Activated CD8-positive, alpha-beta T cell treated with anti-CD3 and anti-CD28 coated beads for 36 hours (primary cell): ENCODE results near the gene CD276. TPM values are rescaled to one million over a fixed set of nuclear protein-coding genes. Genes with fewer than 3 reads are reported as not detected.

Source experiments
- ATAC-seq: fragments of 200-7000 bp; cut with Tn5 transposase; one replicate; pipeline ENCODE4 v1.10.0; 2021; ENCODE audit warnings: mild to moderate bottlenecking, moderate library complexity
- CTCF ChIA-PET: fragments of 350-600 bp; sonication (Branson Sonifier 250); formaldehyde crosslinking; loops from one replicate; lab custom pipeline; 2021; ENCODE audit warnings: antibody characterized with exemption; lab: Charles Lee
- POLR2A ChIA-PET: fragments of 350-600 bp; sonication (Branson Sonifier 250); formaldehyde crosslinking; loops from one replicate; lab custom pipeline; 2021; ENCODE audit warnings: antibody characterized with exemption; lab: Charles Lee
- DNase-seq: peaks from one replicate; pipeline ENCODE4 v3.0.0-alpha.2; 2020
- H3K27ac Mint-ChIP-seq: one replicate; pipeline ENCODE4 v1.8.0; 2021; ENCODE audit warnings: mild to moderate bottlenecking, mixed read lengths
- H3K27me3 Mint-ChIP-seq: one replicate; pipeline ENCODE4 v1.8.0; 2021; ENCODE audit warnings: mixed read lengths
- H3K36me3 Mint-ChIP-seq: one replicate; pipeline ENCODE4 v1.8.0; 2021; ENCODE audit warnings: low read depth, mixed read lengths
- H3K4me1 Mint-ChIP-seq: one replicate; pipeline ENCODE4 v1.8.0; 2021; ENCODE audit warnings: low read depth, mixed read lengths
- H3K4me3 Mint-ChIP-seq: one replicate; pipeline ENCODE4 v1.8.0; 2021; ENCODE audit warnings: mild to moderate bottlenecking, moderate library complexity, mixed read lengths
- H3K9me3 Mint-ChIP-seq: one replicate; pipeline ENCODE4 v1.8.0; 2021; ENCODE audit warnings: mixed read lengths
- CTCF ChIP-seq: fragments of 200-600 bp; IDR thresholded peaks from one replicate; pipeline ENCODE4 v1.8.0; 2022; ENCODE audit warnings: antibody characterized with exemption, mild to moderate bottlenecking
- intact Hi-C: fragments of 100-400 bp; cut with micrococcal nuclease; formaldehyde crosslinking; loops from one replicate; pipeline ENCODE4 v1.10.0; 2022
- total RNA-seq, 2 experiments: library from RNA; stranded (reverse); gene quantifications; one replicate each; pipeline ENCODE4 v1.2.3, GENCODE V29; 2021

The CD276 gene
- total RNA-seq, 2 experiments from 2014 or later, result 0.31 to 0.45 TPM

- H3K9me3 Mint-ChIP-seq, result no peaks in the 10 kb centered on the region
- no peak for TF ChIP-seq CTCF
- ATAC-seq, result no peak
- POLR2A ChIA-PET, result no interaction called here
- no peaks in the 10 kb centered on the region for H3K4me1 Mint-ChIP-seq
- intact Hi-C loops, result no loop called here
- H3K27me3 Mint-ChIP-seq, result peaks cover 2% of the 10 kb centered on the region
- H3K27ac Mint-ChIP-seq, result no peak overlapping the region
- no peaks in the 10 kb centered on the region for H3K36me3 Mint-ChIP-seq
- DNase-seq, result no peak
- no peak overlapping the region for H3K4me3 Mint-ChIP-seq
- CTCF ChIA-PET, result interaction anchor here (1.0 kb wide), 1 partner anchor 134 kb away, joined by 3 read pairs; no protein-coding TSS in a partner anchor
Observed at GRCh38 chr15:73740152-73741048, 56.2 kb downstream of the CD276 start.

GRCh38 chr15:73741321-73741836 lies 57.2 kb downstream of the CD276 start:
- CTCF ChIA-PET, result no interaction called here
- H3K4me1 Mint-ChIP-seq, result no peaks in the 10 kb centered on the region
- H3K36me3 Mint-ChIP-seq, result no peaks in the 10 kb centered on the region

GRCh38 chr15:73744293-73744692 lies 60.1 kb downstream of the CD276 start:
- POLR2A ChIA-PET, result no interaction called here
- intact Hi-C loops, result no loop called here
- H3K36me3 Mint-ChIP-seq, result no peaks in the 10 kb centered on the region
- no peak for ATAC-seq
- CTCF ChIA-PET, result no interaction called here
- DNase-seq, result no peak
- H3K9me3 Mint-ChIP-seq, result no peaks in the 10 kb centered on the region
- TF ChIP-seq CTCF, result no peak
- no peak overlapping the region for H3K27ac Mint-ChIP-seq
- no peaks in the 10 kb centered on the region for H3K4me1 Mint-ChIP-seq
- H3K27me3 Mint-ChIP-seq, result peaks cover 7% of the 10 kb centered on the region
- H3K4me3 Mint-ChIP-seq, result no peak overlapping the region

More at GRCh38 chr15:73741321-73741836, 57.2 kb downstream of the CD276 start:
- Mint-ChIP-seq H3K4me3 (no peak overlapping the region), H3K9me3 (no peaks in the 10 kb centered on the region), H3K27ac (no peak overlapping the region), H3K27me3 (peaks cover 3% of the 10 kb centered on the region)
- POLR2A ChIA-PET, result no interaction called here
- DNase-seq (no peak), ATAC-seq (no peak)
- TF ChIP-seq CTCF, result no peak
- intact Hi-C loops, result no loop called here

- no peak for TF ChIP-seq CTCF
- Mint-ChIP-seq H3K9me3 (no peaks in the 10 kb centered on the region), H3K4me1 (no peaks in the 10 kb centered on the region), H3K27me3 (peaks cover 11% of the 10 kb centered on the region), H3K36me3 (no peaks in the 10 kb centered on the region), H3K27ac (no peak overlapping the region), H3K4me3 (no peak overlapping the region)
- CTCF ChIA-PET, result no interaction called here
- POLR2A ChIA-PET, result no interaction called here
- DNase-seq, result no peak
- intact Hi-C loops, result no loop called here
- ATAC-seq, result no peak
Observed at GRCh38 chr15:73745073-73745472, 60.9 kb downstream of the CD276 start.

- no peak for ATAC-seq
- Mint-ChIP-seq H3K9me3 (no peaks in the 10 kb centered on the region), H3K27me3 (peaks cover 19% of the 10 kb centered on the region), H3K27ac (no peak overlapping the region), H3K4me3 (no peak overlapping the region), H3K4me1 (no peaks in the 10 kb centered on the region), H3K36me3 (no peaks in the 10 kb centered on the region)
- DNase-seq, result no peak
- POLR2A ChIA-PET, result no interaction called here
- CTCF ChIA-PET, result no interaction called here
- no peak for TF ChIP-seq CTCF
- intact Hi-C loops, result no loop called here
Observed at GRCh38 chr15:73746261-73746660, 62.1 kb downstream of the CD276 start.
